ENCODE data around the gene MEGF10. TPM values are rescaled to one million over a fixed set of nuclear protein-coding genes. Genes with fewer than 3 reads are reported as not detected.

MEGF10 gene
- total and polyA plus RNA-seq, 8 donors, result 0.17 to 1.7 (median 0.76) TPM

GRCh38 chr5:127298656-127299055 lies 8.1 kb downstream of the MEGF10 start:
- TF ChIP-seq CTCF (IDR thresholded peaks at IDR 0.05), result no peak
- no peaks in the 10 kb centered on the region for H3K4me1 ChIP-seq
- no peaks in the 10 kb centered on the region for H3K9me3 ChIP-seq
- no peak overlapping the region for H3K27ac ChIP-seq
- no peak overlapping the region for H3K4me3 ChIP-seq
- H3K36me3 ChIP-seq, result no peaks in the 10 kb centered on the region
- no peak for ATAC-seq
- peaks cover under 1 to 4% of the 10 kb centered on the region in 2 donors for H3K27me3 ChIP-seq
- DNase-seq, result no peak
- intact Hi-C loops (cut with DNase I), result no loop called here

DNA sequence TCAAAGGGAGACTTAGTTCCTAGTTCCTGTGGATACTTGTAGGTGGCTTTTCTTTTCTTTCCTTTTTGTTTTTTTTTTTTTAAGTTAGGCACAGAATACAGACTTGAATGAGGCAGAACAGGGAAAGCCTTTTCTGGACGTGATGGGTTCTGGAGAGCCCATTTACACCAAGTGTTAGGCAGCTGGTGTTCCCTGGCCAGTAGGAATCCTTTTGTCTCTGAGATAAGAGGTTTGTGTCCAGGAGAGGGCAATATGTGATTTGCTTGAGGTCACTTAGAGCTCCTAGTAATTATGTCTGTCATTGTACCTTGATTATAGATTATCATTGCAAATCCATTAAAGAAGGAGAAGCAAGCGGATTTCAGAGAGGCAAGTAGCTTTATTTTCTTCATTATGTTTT lies 9.1 kb downstream of the MEGF10 start:
- Histone ChIP-seq H3K4me1 (no peaks in the 10 kb centered on the region), H3K27me3 (no peaks in the 10 kb centered on the region), H3K4me3 (no peak overlapping the region), H3K36me3 (no peaks in the 10 kb centered on the region), H3K27ac (no peak overlapping the region), H3K9me3 (no peaks in the 10 kb centered on the region)
- no peak for ATAC-seq
- intact Hi-C loops (cut with DNase I), result loop anchor here in 1 of 2 donors (10.0 kb wide), 1 partner anchor 465 kb away; no protein-coding TSS in a partner anchor
- no peak for DNase-seq
- TF ChIP-seq CTCF (IDR thresholded peaks at IDR 0.05), result no peak

DNA sequence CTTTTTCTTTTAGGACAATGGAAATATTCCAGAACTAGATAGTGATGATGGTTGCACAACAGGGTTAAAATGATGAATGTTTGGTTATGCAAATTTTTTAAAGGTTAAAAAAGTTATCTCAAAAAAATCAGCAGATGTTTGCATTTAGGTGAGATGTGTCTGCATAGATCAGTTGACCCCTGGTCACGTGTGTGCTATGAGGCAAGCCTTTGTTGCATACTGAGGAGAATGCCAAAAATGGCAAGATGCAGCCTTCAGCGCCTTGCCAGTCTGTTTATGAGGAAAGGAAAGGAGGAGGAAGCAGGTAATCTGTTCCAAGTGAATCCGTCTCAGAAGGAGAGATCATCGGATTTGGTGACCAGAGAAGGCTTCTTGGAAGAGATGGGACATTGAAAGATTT lies 11.9 kb downstream of the MEGF10 start:
- H3K36me3 ChIP-seq, result no peaks in the 10 kb centered on the region
- no peaks in the 10 kb centered on the region for H3K9me3 ChIP-seq
- DNase-seq (no peak), ATAC-seq (no peak)
- H3K4me1 ChIP-seq, result no peaks in the 10 kb centered on the region
- H3K4me3 ChIP-seq, result no peak overlapping the region
- no peaks in the 10 kb centered on the region for H3K27me3 ChIP-seq
- no peak for TF ChIP-seq CTCF (IDR thresholded peaks at IDR 0.05)
- H3K27ac ChIP-seq, result no peak overlapping the region
- intact Hi-C loops (cut with DNase I), result loop anchor here in 1 of 2 donors (10.0 kb wide), 1 partner anchor 468 kb away; no protein-coding TSS in a partner anchor

GRCh38 chr5:127303404-127303803 lies 12.8 kb downstream of the MEGF10 start:
- TF ChIP-seq CTCF (IDR thresholded peaks at IDR 0.05), result no peak
- Histone ChIP-seq H3K4me1 (no peaks in the 10 kb centered on the region), H3K27ac (no peak overlapping the region), H3K27me3 (no peaks in the 10 kb centered on the region), H3K4me3 (no peak overlapping the region), H3K36me3 (no peaks in the 10 kb centered on the region), H3K9me3 (no peaks in the 10 kb centered on the region)
- no peak for DNase-seq
- intact Hi-C loops (cut with DNase I), result loop anchor here in 1 of 2 donors (10.0 kb wide), 1 partner anchor 469 kb away; no protein-coding TSS in a partner anchor
- ATAC-seq, result no peak

GRCh38 chr5:127305493-127305892 lies 14.9 kb downstream of the MEGF10 start:
- Histone ChIP-seq H3K4me1 (no peaks in the 10 kb centered on the region), H3K27me3 (no peaks in the 10 kb centered on the region), H3K27ac (no peak overlapping the region), H3K9me3 (no peaks in the 10 kb centered on the region), H3K36me3 (no peaks in the 10 kb centered on the region), H3K4me3 (no peak overlapping the region)
- DNase-seq (no peak), ATAC-seq (no peak)
- TF ChIP-seq CTCF (IDR thresholded peaks at IDR 0.05), result no peak
- intact Hi-C loops (cut with DNase I), result loop anchor here in 1 of 2 donors (10.0 kb wide), 1 partner anchor 471 kb away; no protein-coding TSS in a partner anchor
